Upper lobe of right lung (tissue), 1 donor: ENCODE results near the gene MTG2. TPM values are rescaled to one million over a fixed set of nuclear protein-coding genes. Genes with fewer than 3 reads are reported as not detected.

ENCODE experiments used
- ATAC-seq: fragments of 200-7000 bp; cut with Tn5 transposase; one replicate; pipeline ENCODE4 v1.9.1; 2020; ENCODE audit warnings: mild to moderate bottlenecking, moderate library complexity
- DNase-seq: peaks from one replicate; pipeline ENCODE4 v3.0.0-alpha.2; 2020
- H3K27ac ChIP-seq: fragments of 200-600 bp; one replicate; pipeline ENCODE4 v1.8.0; 2022
- H3K27me3 ChIP-seq: fragments of 200-600 bp; one replicate; pipeline ENCODE4 v1.8.0; 2022; ENCODE audit warnings: mild to moderate bottlenecking
- H3K36me3 ChIP-seq: fragments of 200-600 bp; one replicate; pipeline ENCODE4 v1.8.0; 2022
- H3K4me1 ChIP-seq: fragments of 200-600 bp; one replicate; pipeline ENCODE4 v1.8.0; 2022
- H3K4me3 ChIP-seq: fragments of 200-600 bp; one replicate; pipeline ENCODE4 v1.8.0; 2022; ENCODE audit warnings: mild to moderate bottlenecking
- H3K9me3 ChIP-seq: fragments of 200-600 bp; one replicate; pipeline ENCODE4 v1.8.0; 2022
- intact Hi-C: fragments of 100-400 bp; cut with DNase I; formaldehyde crosslinking; loops from one replicate; pipeline ENCODE4 v1.11.0; 2022
- total RNA-seq: library from RNA; stranded (reverse); fragmentation: NEBNext Ultra II Directional; extraction: Animal tissue kit (Norgen Biotek cat#: 25700); gene quantifications from one replicate; pipeline ENCODE4 v1.2.1, GENCODE V29; 2021
- TF ChIP-seq, protein P1 (sequence below): fragments of 200-600 bp; IDR thresholded peaks from one replicate; pipeline ENCODE4 v1.8.0; 2022; ENCODE audit warnings: antibody characterized with exemption
- donor health status: DM: no; HTN: yes; CAD: no; lungs with severe emphysema.

MTG2 gene
- total RNA-seq, 1 donor from 2014 or later, result 26.5 TPM

DNA sequence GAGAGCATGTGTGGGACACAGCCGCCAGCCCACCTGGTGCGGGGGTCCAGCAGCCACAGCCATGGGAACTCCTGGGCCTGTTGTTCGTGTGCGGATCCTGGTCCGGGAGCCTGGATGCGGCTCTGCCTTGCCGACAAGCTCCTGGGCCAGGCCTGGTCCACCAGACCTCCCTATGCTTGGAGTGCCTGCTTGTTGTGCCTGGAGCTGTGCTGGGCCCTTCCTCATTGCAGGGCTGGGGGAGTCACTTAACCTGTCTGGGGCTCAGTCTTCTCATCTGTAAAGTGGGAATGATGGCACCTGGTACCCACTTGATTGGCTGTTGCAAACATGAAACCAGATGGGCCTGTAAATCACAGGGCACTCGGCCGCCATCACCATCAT is 52.9 kb downstream of the MTG2 start:
- Histone ChIP-seq H3K27ac (no peak overlapping the region), H3K4me3 (no peak overlapping the region), H3K4me1 (peaks cover 12% of the 10 kb centered on the region), H3K9me3 (no peaks in the 10 kb centered on the region), H3K27me3 (no peaks in the 10 kb centered on the region), H3K36me3 (no peaks in the 10 kb centered on the region)
- TF ChIP-seq, protein P1, sequence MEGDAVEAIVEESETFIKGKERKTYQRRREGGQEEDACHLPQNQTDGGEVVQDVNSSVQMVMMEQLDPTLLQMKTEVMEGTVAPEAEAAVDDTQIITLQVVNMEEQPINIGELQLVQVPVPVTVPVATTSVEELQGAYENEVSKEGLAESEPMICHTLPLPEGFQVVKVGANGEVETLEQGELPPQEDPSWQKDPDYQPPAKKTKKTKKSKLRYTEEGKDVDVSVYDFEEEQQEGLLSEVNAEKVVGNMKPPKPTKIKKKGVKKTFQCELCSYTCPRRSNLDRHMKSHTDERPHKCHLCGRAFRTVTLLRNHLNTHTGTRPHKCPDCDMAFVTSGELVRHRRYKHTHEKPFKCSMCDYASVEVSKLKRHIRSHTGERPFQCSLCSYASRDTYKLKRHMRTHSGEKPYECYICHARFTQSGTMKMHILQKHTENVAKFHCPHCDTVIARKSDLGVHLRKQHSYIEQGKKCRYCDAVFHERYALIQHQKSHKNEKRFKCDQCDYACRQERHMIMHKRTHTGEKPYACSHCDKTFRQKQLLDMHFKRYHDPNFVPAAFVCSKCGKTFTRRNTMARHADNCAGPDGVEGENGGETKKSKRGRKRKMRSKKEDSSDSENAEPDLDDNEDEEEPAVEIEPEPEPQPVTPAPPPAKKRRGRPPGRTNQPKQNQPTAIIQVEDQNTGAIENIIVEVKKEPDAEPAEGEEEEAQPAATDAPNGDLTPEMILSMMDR, result no peak
- intact Hi-C loops, result no loop called here
- no peak for ATAC-seq
- DNase-seq, result no peak

DNA sequence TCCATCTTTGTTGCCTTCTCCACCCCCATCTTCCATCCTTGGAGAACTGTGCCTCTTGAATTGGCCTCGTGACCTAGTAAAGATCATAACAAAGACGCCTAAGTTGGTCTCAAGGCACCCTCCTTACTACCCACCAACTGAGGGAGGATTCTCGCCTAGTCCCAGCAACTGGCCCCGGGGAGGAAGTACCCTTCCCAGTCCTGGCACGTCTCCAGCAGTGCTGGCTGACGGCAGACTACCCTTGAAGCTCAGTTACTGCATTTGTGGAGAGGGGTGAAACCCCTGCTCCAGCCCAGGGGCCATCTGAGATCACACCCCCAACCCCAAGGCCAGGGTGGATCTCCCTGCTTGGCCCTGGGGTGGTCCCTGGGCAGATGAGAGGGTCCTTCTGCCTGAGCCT is 53.4 kb downstream of the MTG2 start:
- intact Hi-C loops, result no loop called here

DNA sequence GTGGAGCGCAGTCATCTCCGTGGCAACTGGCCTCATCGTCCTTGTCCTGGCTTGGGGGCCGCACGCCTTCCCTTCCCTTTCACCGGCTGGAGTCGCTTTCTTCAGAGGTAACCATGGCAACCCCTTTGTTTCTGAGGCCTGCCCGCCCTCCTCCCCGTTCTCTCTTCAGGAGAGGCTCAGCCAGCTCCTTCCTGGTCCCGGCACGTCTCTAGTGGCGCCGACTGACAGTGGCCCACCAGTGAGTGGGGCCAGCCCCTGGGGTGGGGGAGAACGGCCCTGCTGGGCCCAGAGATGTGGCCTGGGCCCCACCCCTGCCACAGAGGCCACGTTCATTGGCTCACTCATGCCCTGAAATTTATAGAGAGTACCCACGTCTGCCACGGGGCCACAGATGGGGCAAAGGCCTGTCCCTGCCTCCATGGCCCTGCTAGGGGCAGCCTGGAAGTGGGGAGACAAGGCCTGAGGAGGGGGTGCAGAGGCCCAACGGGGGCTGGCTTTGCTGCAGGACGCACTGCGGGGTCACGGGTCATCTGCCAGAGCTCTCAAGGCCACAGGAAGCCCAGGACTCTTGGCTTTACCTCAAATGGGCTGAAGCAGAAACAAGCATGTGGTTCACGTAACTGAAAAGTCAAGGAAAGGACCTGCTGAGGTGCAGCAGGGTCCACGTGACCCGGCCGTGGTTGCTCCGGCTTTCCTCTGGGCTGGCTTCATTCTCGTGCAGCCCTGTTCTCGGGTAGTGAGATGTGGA is 54.1 kb downstream of the MTG2 start:
- no peaks in the 10 kb centered on the region for H3K9me3 ChIP-seq
- peaks cover 18% of the 10 kb centered on the region for H3K4me1 ChIP-seq
- TF ChIP-seq, protein P1, result no peak
- peaks cover 1% of the 10 kb centered on the region for H3K36me3 ChIP-seq
- H3K27me3 ChIP-seq, result no peaks in the 10 kb centered on the region
- intact Hi-C loops, result no loop called here
- no peak overlapping the region for H3K27ac ChIP-seq
- DNase-seq, result no peak
- no peak for ATAC-seq
- no peak overlapping the region for H3K4me3 ChIP-seq

More for the DNA sequence above, 53.4 kb downstream of the MTG2 start:
- no peak for DNase-seq
- peaks cover 14% of the 10 kb centered on the region for H3K4me1 ChIP-seq
- ATAC-seq, result no peak
- no peak overlapping the region for H3K4me3 ChIP-seq
- H3K9me3 ChIP-seq, result no peaks in the 10 kb centered on the region
- no peaks in the 10 kb centered on the region for H3K36me3 ChIP-seq
- no peak overlapping the region for H3K27ac ChIP-seq
- TF ChIP-seq, protein P1, result no peak
- no peaks in the 10 kb centered on the region for H3K27me3 ChIP-seq

DNA sequence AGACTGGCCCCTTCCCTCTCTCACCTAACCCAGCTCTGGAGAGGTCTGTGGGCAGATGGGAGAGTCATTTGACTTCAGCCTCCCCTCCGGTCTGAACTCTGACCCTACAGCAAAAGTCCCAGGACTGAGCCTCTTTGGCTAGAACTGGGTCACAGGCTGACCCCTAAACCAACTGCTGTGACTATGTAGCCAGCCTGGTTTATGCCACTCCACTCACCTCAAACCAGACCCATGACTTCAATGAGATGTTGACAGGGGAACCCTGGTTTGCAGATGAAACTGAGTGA is 54.6 kb downstream of the MTG2 start:
- TF ChIP-seq, protein P1, result no peak
- no peaks in the 10 kb centered on the region for H3K9me3 ChIP-seq
- H3K4me1 ChIP-seq, result peaks cover 21% of the 10 kb centered on the region
- H3K27me3 ChIP-seq, result no peaks in the 10 kb centered on the region
- H3K27ac ChIP-seq, result no peak overlapping the region
- ATAC-seq, result no peak
- H3K36me3 ChIP-seq, result peaks cover 6% of the 10 kb centered on the region
- peak overlapping the region; percentile 57 for H3K4me3 ChIP-seq
- intact Hi-C loops, result no loop called here
- no peak for DNase-seq

DNA sequence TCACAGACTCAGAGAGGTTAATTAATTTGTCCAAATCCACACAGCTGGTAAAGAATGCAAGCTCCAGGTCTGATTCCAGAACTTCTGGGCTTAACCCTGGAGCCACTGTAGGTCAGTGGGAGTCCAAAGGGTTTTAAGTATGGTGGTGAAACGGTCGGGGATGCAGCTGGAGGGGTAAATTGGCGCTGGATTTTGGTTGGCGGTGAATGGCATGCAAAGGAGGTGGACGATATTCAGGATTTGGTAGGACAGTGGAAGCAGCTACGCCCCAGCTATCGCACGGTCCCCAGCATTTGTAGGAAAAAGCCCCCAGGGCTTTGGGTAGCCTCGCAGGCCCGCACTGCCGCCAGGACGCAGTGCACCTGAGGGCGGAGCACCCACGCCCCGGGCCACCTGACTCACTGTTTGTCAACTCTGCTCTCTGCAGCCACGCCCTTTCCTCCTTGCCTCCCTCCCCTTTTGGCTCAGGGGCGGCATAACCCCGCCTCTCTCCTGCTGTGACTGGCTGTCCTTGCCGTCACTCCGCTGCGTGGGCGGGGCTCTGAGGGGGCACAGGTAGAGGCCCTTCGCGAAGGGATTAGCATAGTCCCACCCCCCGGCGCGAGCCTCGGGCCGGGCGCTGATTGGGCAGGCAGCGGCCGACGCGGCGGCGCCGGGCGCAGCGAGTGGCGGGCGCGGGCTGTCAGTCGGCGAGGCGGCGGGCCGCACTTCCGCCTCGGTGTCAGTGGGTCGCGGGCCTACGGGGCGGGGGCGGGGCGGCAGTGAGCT is 55.2 kb downstream of the MTG2 start, which contains the start of gene OSBPL2:
Gene OSBPL2, plus strand, starts transcription at position 721 of the 768 bp plus-strand sequence. CDS start 17,664 bp downstream, outside the sequence.
- H3K4me1 ChIP-seq, result peaks cover 21% of the 10 kb centered on the region
- H3K9me3 ChIP-seq, result no peaks in the 10 kb centered on the region
- peak within 1 kb of the TSS; percentile 78 for H3K4me3 ChIP-seq
- intact Hi-C loops, result no loop called here
- DNase-seq (peak; percentile 100), ATAC-seq (peak; percentile 98)
- H3K27me3 ChIP-seq, result no peaks in the 10 kb centered on the region
- TF ChIP-seq, protein P1, result no peak
- H3K36me3 ChIP-seq, result peaks cover 8% of the 10 kb centered on the region
- peak within 1 kb of the TSS; percentile 85 for H3K27ac ChIP-seq
